PC-9 (cell line): ENCODE measurements around the gene MEGF8.

Source experiments
- EZH2 ChIP-seq: fragments of 200-600 bp; sonication (generic); IDR thresholded peaks from 2 replicates; pipeline ENCODE4 v1.8.0; 2017; ENCODE audit warnings: antibody characterized with exemption, low read depth
- TF ChIP-seq, protein P1 (sequence below): fragments of 200-600 bp; sonication (generic); conservative IDR thresholded peaks from 2 replicates; pipeline ENCODE4 v1.6.1; 2017; ENCODE audit warnings: mixed run types, antibody characterized with exemption, mild to moderate bottlenecking, moderate library complexity

DNA sequence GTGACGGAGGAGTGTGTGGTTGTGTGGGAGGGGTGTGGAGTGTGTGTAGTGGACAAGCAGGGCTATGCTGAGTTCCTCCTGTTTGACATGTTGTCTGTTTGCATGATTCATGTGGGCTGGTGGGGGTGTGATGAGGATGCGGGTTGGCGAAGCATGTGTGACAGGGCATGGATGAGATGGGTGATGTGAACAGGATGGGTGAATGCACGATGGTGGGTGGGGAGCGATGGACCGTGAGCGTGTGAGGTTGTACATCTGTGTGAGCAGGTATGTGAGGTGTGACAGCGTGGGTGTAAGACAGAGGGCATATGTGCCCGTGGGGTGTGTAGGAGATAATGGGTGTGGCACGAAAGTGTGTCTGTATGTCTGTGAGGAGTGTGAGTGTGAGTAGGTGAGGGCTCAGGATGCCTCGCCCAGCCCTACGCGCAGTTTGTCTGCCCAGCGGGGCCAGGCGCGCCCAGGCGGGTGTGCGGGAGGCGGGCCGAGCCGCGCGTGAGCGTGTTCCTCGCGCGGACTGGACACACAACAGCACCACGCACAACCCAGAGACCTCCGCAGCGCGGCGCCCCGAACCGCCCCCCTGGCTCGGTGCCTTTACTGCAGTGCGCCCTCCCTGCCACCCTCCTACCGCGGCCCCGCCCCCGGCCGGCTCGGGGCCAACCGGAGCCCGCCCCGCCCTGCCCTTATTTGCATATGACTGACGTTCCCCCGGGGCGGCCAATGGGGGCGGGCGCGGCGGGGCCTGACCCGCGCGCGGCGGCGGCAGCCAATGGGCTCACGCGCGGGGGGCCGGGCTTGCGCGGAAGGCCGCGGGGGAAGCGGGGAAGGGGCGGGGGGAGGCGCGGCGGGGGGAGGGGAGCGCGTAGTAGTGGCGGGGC is 42.0 kb upstream of the MEGF8 start:
- TF ChIP-seq, protein P1, sequence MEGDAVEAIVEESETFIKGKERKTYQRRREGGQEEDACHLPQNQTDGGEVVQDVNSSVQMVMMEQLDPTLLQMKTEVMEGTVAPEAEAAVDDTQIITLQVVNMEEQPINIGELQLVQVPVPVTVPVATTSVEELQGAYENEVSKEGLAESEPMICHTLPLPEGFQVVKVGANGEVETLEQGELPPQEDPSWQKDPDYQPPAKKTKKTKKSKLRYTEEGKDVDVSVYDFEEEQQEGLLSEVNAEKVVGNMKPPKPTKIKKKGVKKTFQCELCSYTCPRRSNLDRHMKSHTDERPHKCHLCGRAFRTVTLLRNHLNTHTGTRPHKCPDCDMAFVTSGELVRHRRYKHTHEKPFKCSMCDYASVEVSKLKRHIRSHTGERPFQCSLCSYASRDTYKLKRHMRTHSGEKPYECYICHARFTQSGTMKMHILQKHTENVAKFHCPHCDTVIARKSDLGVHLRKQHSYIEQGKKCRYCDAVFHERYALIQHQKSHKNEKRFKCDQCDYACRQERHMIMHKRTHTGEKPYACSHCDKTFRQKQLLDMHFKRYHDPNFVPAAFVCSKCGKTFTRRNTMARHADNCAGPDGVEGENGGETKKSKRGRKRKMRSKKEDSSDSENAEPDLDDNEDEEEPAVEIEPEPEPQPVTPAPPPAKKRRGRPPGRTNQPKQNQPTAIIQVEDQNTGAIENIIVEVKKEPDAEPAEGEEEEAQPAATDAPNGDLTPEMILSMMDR = no peak
- TF ChIP-seq EZH2 = no peak
